Measurements from ENCODE around the gene MXD3. TPM values are rescaled to one million over a fixed set of nuclear protein-coding genes. Genes with fewer than 3 reads are reported as not detected.

MXD3 gene
- total and polyA plus RNA-seq, 10 of the 15 experiments (the other 5 are each of a cell fraction or from before 2014, with no cell fraction given): 0.24 to 29.8 (median 13.5) TPM

GRCh38 chr5:177304392-177305119 lies 7.1 kb downstream of the MXD3 start (continued):
- TF ChIP-seq ZNF687 (IDR thresholded peaks at IDR 0.05): no peak
- no peak for TF ChIP-seq ELK1 (IDR thresholded peaks at IDR 0.05; ENCODE audit: low read depth, low read length)
- no peak for TF ChIP-seq IRF5 (IDR thresholded peaks at IDR 0.05; ENCODE audit: borderline replicate concordance)
- no peak for TF ChIP-seq GABPA (IDR thresholded peaks at IDR 0.05; ENCODE audit: low read depth)
- TF ChIP-seq ATF7 (IDR thresholded peaks at IDR 0.05; ENCODE audit: low read depth): no peak
- no peak for TF ChIP-seq PKNOX1 (IDR thresholded peaks at IDR 0.05)
- peak; percentile 24; the same call in 1 of the 2 replicates for TF ChIP-seq NR2F1 (conservative IDR thresholded peaks at IDR 0.05)
- TF ChIP-seq SUZ12 (IDR thresholded peaks at IDR 0.05; ENCODE audit: unreplicated experiment): no peak
- no peak for TF ChIP-seq RELA (IDR thresholded peaks at IDR 0.05; ENCODE audit: borderline replicate concordance, partially characterized antibody)
- no peak for TF ChIP-seq SKIL (IDR thresholded peaks at IDR 0.05; ENCODE audit: low read depth, poor library complexity, severe bottlenecking)
- TF ChIP-seq SMC3 (IDR thresholded peaks at IDR 0.05; ENCODE audit: borderline replicate concordance, low read length): no peak
- 0 out of 2 replicates have a peak, but pooled peaks have one; percentile 41 for TF ChIP-seq POLR2AphosphoS5 (IDR thresholded peaks at IDR 0.05; ENCODE audit: low read length)
- peak; percentile 9; the same call in 1 of the 2 replicates for TF ChIP-seq RUNX3 (IDR thresholded peaks at IDR 0.05; ENCODE audit: low read length)
- TF ChIP-seq ZNF217 (IDR thresholded peaks at IDR 0.05): no peak

Data from GM12878 (cell line).